Psoas muscle (tissue), 8 donors: ENCODE results near the gene ZNF2. TPM values are rescaled to one million over a fixed set of nuclear protein-coding genes. Genes with fewer than 3 reads are reported as not detected.

Experiments used
- ATAC-seq, 4 donors: fragments of 200-7000 bp; cut with Tn5 transposase; one replicate each; pipeline ENCODE4 v1.9.1; 2020; ENCODE audit warnings: moderate library complexity in 3 of 4, mild to moderate bottlenecking in 2 of 4
- DNase-seq, 2 donors: peaks; one replicate each; pipeline ENCODE4 v3.0.0-alpha.2; 2020
- H3K27ac ChIP-seq: fragments of 200-600 bp; one replicate; pipeline ENCODE4 v1.8.0; 2022
- H3K27me3 ChIP-seq, 3 donors: fragments of 200-600 bp in 1 of 3; one replicate each; pipeline versions ENCODE4 v1.6.1 to v1.8.0; 2013 to 2022; ENCODE audit warnings: low read length in 2 of 3, mild to moderate bottlenecking in 2 of 3, moderate library complexity in 1 of 3; ENCODE audit not compliant: insufficient read depth in 3 of 3
- H3K36me3 ChIP-seq, 2 donors: fragments of 200-600 bp in 1 of 2; one replicate each; pipeline versions ENCODE4 v1.6.1 to v1.8.0; 2013 to 2022; ENCODE audit warnings: low read depth in 1 of 2, mild to moderate bottlenecking in 1 of 2, moderate library complexity in 1 of 2; ENCODE audit not compliant: insufficient read depth in 1 of 2
- H3K4me1 ChIP-seq: fragments of 200-600 bp; one replicate; pipeline ENCODE4 v1.8.0; 2022
- H3K4me3 ChIP-seq: fragments of 200-600 bp; one replicate; pipeline ENCODE4 v1.8.0; 2022; ENCODE audit warnings: mild to moderate bottlenecking
- H3K9me3 ChIP-seq: fragments of 200-600 bp; one replicate; pipeline ENCODE4 v1.8.0; 2022
- WGBS, 3 donors: extraction: QIAGEN DNeasy Blood & Tissue Kit; methylation state at CpG; one replicate each; pipeline versions ENCODE4 v1.1.6 to v1.1.7; 2013; 5-methylcytosine and 5-hydroxymethylcytosine counted together
- intact Hi-C, 2 donors: fragments of 100-400 bp; cut with DNase I; formaldehyde crosslinking; loops; one replicate each; pipeline versions ENCODE4 v1.11.0 to v1.14.2; 2022
- polyA plus RNA-seq, 3 donors: library from polyadenylated mRNA; stranded (reverse); fragments of 200-250 nt; gene quantifications; one replicate each; pipeline ENCODE4 v1.2.3, GENCODE V29; 2013
- total RNA-seq, 4 donors: library from RNA; stranded (reverse); fragmentation: NEBNext Ultra II Directional in 2 of 4; extraction: Animal tissue kit (Norgen Biotek cat#: 25700) in 2 of 4; gene quantifications; one replicate each; pipeline versions ENCODE4 v1.2.1 to v1.2.4, GENCODE V29; 2021 to 2023
- TF ChIP-seq, protein P1 (sequence below): fragments of 200-600 bp; IDR thresholded peaks from one replicate; pipeline ENCODE4 v1.8.0; 2022; ENCODE audit warnings: antibody characterized with exemption
- donor health status: healthy with polysubstance abuse.
- donor health status: DM: no; HTN: no; CAD: no; lungs with moderate emphysema.
- donor health status: Bipolar disorder and iron deficiency.
- donor health status: healthy.
- donor health status: DM: yes; HTN: yes; CAD: no.
- donor health status: DM: no; HTN: no; CAD: no.
- donor health status: DM: no; HTN: no; CAD: no.
- donor health status: DM: yes; HTN: yes; CAD: no.

Gene ZNF2
- total and polyA plus RNA-seq, 7 donors: 1.7 to 5.5 (median 2.7) TPM

DNA sequence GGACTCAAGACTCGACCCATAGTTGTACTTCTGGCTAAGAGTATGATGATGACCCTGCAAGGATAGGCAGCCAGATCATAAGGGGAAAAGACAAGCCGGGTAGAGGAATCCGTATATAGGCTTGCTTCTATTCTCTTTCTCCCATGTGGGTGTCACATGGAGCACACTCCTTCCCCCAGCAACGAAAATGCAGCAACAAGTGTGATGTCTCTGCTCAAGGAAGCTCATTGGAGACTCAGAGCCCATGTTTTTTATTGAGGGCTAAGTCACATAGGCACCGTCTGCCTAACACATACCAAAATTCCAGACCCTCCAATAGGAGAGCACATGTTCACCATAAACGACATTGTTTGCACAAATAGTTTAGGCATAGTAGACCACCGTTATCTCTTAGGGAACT, 6.3 kb downstream of the ZNF2 start:
- H3K27ac ChIP-seq: no peak overlapping the region
- H3K4me1 ChIP-seq: peaks cover under 1% of the 10 kb centered on the region
- TF ChIP-seq, protein P1, sequence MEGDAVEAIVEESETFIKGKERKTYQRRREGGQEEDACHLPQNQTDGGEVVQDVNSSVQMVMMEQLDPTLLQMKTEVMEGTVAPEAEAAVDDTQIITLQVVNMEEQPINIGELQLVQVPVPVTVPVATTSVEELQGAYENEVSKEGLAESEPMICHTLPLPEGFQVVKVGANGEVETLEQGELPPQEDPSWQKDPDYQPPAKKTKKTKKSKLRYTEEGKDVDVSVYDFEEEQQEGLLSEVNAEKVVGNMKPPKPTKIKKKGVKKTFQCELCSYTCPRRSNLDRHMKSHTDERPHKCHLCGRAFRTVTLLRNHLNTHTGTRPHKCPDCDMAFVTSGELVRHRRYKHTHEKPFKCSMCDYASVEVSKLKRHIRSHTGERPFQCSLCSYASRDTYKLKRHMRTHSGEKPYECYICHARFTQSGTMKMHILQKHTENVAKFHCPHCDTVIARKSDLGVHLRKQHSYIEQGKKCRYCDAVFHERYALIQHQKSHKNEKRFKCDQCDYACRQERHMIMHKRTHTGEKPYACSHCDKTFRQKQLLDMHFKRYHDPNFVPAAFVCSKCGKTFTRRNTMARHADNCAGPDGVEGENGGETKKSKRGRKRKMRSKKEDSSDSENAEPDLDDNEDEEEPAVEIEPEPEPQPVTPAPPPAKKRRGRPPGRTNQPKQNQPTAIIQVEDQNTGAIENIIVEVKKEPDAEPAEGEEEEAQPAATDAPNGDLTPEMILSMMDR: no peak
- intact Hi-C loops: no loop called here
- H3K4me3 ChIP-seq: no peak overlapping the region
- DNase-seq (no peak), ATAC-seq (no peak)
- H3K27me3 ChIP-seq: no peaks in the 10 kb centered on the region
- H3K9me3 ChIP-seq: no peaks in the 10 kb centered on the region
- H3K36me3 ChIP-seq: peaks cover 4 to 7% of the 10 kb centered on the region in 2 donors
- 77 to 82% (median 81%) methylated on average over 7 of the region's 7 CpGs for WGBS, 3 donors

DNA sequence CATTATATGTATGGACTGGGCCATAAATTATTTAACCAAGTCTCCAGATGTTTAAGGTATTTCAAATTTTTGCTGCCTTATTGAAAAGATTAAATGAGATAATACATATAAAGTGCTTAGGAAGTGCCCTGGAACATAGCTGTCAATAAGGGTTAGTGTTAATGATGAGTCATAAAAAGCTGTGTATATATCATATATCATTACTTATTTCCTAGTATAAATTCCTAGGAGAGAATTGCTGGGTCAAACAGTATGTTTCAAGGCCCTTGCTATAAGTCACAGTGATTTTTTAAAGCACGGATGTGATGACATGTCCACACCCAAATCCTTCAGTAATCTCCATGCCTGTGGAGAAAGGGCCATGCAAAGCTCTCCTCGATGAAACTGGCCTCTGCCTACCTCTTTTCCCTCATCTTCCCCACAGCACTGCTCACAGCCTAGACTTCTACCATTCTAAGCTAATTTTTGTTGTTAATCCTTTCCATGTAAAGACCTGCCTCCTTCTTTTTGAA, 8.5 kb downstream of the ZNF2 start:
- ATAC-seq: no peak
- H3K36me3 ChIP-seq: peaks cover 3 to 27% of the 10 kb centered on the region in 2 donors
- WGBS, 3 donors: 75 to 83% (median 77%) methylated on average over 2 of the region's 2 CpGs
- no peaks in the 10 kb centered on the region for H3K4me1 ChIP-seq
- intact Hi-C loops: no loop called here
- DNase-seq: no peak
- H3K27ac ChIP-seq: no peak overlapping the region
- no peaks in the 10 kb centered on the region for H3K9me3 ChIP-seq
- no peaks in the 10 kb centered on the region for H3K27me3 ChIP-seq
- TF ChIP-seq, protein P1: no peak
- no peak overlapping the region for H3K4me3 ChIP-seq

DNA sequence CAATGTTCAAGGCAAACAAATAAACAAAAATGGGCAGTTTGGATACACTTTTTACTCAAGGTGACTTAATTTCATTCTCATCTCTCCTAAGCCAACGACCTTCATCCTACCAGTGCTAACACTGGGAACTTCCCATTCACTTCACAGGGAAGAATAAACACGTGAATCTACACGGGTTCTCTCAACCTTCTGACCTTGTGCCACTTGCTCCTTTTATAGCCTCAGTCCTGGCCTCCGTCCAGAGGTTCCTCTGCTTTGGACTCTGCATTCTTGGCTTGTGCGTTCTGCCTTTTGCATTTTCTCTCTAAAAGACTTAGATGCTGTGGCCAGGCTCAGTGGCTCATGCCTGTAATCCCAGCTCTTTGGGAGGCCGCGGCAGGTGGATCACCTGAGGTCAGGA, 13.8 kb downstream of the ZNF2 start:
- no peaks in the 10 kb centered on the region for H3K27me3 ChIP-seq
- TF ChIP-seq, protein P1: no peak
- peaks cover 5% of the 10 kb centered on the region for H3K9me3 ChIP-seq
- intact Hi-C loops: no loop called here
- no peak overlapping the region for H3K4me3 ChIP-seq
- no peak overlapping the region for H3K27ac ChIP-seq
- ATAC-seq (no peak), DNase-seq (no peak)
- 55 to 64% (median 59%) methylated on average over 7 of the region's 7 CpGs for WGBS, 3 donors
- peaks cover 22 to 65% of the 10 kb centered on the region in 2 donors for H3K36me3 ChIP-seq
- no peaks in the 10 kb centered on the region for H3K4me1 ChIP-seq

DNA sequence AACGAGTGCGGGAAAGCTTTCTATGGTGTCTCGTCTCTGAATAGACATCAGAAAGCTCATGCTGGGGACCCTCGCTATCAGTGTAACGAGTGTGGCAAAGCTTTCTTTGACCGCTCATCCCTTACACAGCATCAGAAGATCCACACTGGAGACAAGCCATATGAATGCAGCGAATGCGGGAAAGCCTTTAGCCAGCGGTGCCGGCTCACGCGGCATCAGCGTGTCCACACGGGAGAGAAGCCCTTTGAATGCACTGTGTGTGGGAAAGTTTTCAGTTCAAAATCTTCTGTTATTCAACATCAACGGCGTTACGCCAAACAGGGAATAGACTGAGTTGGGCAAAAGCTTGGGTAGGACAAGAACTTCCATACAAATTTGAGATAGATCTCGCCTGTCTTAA, 16.2 kb downstream of the ZNF2 start:
- TF ChIP-seq, protein P1: no peak
- Histone ChIP-seq H3K4me1 (no peaks in the 10 kb centered on the region), H3K27ac (no peak overlapping the region), H3K36me3 (peaks cover 22 to 59% of the 10 kb centered on the region in 2 donors), H3K27me3 (no peaks in the 10 kb centered on the region), H3K9me3 (peaks cover 5% of the 10 kb centered on the region), H3K4me3 (no peak overlapping the region)
- DNase-seq (no peak), ATAC-seq (no peak)
- intact Hi-C loops: no loop called here
- WGBS, 3 donors: 96 to 97% (median 97%) methylated on average over 18 of the region's 18 CpGs

DNA sequence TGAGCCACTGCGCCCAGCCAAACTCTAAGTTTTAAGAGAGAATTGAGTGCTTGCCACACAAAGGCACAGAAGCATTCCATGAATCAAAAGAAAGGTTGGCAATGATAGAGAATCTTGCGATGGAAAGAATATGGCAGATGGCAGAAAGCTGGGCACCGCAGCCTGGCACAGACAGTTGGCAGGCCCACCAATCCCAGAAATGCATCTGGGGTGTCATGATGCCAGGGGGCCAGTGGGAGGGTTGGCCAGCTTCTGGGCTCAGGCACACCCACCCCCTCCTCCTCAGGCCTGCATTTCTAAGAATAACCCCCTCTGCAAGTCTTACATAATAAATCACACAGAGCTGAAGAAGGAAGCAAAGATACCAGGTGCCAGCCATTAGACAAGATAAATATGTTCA, 19.6 kb downstream of the ZNF2 start:
- DNase-seq (no peak), ATAC-seq (no peak)
- Histone ChIP-seq H3K4me1 (no peaks in the 10 kb centered on the region), H3K36me3 (peaks cover 19 to 32% of the 10 kb centered on the region in 2 donors), H3K27ac (no peak overlapping the region), H3K27me3 (no peaks in the 10 kb centered on the region), H3K9me3 (peaks cover 5% of the 10 kb centered on the region), H3K4me3 (no peak overlapping the region)
- intact Hi-C loops: no loop called here
- TF ChIP-seq, protein P1: no peak
- 68 to 77% (median 76%) methylated on average over 3 of the region's 3 CpGs for WGBS, 3 donors
